Measurements from ENCODE around the gene EML4.

The EML4 gene

DNA sequence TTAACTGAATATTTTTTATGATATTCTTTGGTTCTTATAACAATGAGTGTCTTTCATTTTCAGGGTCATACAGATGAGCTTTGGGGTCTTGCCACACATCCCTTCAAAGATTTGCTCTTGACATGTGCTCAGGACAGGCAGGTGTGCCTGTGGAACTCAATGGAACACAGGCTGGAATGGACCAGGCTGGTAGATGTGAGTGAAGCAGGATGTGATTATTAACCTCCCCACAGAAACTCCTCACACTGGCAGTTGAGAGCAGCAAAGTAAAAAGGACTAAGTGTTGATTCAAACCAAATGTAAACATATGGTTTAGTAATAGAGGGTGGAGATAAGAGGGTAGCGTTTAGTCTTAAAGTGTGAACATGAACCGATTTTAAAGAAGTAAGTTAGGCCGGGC is 134.1 kb downstream of the EML4 start:
- no peak for DNase-seq (ENCODE audit: low read depth)

DNA sequence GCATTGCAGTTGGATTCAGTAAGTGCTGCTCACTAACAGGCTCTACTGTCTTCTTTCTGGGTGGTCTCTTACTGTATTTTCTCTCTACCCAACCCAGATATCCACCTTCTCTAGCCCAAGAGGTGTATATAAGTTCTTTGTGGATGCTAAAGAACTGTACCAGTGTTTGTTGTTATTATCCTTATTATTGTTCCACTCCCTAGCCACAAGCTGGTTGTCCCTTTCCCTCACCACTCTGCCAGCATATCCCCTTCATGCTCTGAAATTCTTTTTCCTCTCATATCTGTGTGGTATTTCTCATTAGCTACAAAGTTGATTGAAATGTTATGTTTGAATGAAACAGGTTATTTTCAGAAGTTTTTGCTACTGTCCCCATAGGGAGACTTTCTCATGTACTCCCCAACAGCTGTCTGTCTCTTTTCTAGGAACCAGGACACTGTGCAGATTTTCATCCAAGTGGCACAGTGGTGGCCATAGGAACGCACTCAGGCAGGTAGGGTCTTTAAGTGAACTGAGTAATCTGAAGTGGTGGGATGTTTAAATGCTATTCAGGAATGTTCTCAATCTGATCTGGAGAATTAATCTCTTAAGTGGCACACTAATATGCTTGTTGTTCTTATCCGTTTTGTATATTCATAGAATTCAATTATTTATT is 135.0 kb downstream of the EML4 start:
- no peak for DNase-seq (ENCODE audit: low read depth)

DNA sequence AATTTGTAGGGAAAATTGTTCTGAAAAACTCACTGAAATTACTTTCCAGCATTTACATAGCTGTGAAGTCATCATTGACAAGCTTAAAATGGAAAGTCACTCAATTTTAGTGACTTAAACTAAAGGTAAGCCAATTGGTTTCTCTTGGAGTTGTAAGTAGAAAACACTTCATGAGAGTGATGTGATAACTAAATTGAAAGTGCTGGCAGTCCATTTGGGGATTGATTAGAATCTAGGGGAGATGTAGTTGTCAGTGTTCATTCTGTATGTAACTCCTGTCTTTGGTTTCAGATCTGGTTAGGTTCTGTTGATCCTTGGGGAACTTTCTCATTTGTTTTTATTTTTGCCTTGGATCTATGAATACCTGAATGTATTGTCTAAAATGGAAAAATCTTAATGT is 138.0 kb downstream of the EML4 start:
- DNase-seq (ENCODE audit: low read depth): no peak

DNA sequence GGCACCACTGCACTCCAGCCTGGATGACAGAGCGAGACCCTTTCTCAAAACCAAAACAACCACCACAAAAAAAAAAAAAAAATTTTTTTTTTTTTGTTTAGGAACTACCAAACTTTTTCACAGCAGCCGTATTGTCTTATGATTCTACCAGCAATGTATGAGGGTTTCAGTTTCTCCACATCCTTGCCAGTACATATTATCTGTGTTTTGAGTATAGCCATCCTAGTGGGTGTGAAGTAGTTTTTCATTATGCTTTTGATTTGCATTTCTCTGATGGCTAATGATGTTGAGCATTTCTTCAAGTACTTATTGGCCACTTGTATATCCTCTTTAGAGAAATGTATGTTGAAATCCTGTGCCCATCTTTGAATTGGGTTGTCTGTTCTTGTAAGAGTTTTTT is 140.2 kb downstream of the EML4 start:
- no peak for DNase-seq (ENCODE audit: low read depth)

DNA sequence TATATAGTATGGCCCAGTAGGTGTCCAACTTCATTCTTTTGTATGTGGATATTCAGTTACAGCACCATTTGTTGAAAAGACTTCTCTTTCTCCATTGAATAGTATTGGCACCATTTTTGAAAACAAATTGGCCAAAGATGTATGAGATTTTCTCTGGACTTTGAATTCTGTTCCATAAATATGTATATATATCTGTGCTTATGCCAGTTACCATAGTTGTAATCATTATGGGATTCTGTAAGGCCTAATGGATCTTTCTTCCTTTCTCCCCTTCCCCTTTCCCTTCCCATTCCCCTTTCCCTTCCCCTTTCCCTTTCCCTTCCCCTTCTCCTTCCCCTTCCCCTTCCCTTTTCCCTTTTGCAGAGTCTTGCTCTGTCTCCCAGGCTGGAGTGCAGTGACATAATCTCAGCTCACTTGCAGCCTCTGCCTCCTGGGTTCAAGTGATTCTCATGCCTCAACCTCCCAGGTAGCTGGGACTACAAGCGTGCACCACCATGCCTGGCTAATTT is 140.9 kb downstream of the EML4 start:
- DNase-seq (ENCODE audit: low read depth): no peak

DNA sequence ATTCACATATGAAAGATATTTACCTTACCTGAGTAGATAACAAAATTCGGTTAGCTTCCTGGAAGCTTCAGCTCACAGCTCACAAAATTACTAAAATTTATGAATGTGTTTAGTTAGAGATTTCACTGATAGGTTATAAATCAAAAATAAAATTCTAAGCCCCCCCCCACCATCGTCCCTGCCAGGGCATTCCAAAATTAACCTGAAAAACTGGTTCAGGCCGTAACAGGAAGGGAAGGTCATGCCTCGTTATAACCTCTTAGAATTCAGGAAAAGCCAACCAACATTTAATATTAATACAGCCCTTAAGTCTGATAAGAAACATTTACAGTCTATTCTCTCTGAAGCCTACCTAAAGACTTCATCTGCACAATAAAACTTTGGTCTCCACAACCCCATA is 143.0 kb downstream of the EML4 start:
- DNase-seq (ENCODE audit: low read depth): no peak

DNA sequence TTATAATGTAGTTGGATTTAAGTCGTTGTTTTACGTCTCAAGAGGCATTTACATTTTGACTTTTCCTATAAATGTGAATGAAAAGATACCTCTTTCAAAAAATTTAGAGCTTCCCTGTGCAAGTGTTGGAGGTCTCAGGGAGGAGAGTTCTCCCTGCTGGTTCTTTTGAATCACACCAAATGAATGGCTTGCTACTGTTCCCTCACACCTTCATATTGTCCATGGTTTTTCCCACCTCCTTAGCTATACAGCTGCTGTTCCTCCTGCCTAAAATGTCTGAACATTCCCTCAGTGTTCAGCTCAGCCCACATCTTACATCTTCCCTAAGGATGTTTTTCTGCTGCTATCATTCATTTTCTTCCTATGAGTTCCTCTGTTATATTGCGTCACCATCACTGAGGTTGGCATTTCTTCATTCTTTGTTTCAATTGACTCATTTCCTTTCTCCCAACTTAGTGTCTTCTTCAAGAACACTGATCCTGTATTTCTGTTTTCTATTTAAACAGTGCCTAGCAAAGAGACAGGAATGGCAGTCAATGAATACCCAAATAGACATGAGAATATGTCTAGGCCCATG is 145.8 kb downstream of the EML4 start:
- DNase-seq (ENCODE audit: low read depth): no peak

DNA sequence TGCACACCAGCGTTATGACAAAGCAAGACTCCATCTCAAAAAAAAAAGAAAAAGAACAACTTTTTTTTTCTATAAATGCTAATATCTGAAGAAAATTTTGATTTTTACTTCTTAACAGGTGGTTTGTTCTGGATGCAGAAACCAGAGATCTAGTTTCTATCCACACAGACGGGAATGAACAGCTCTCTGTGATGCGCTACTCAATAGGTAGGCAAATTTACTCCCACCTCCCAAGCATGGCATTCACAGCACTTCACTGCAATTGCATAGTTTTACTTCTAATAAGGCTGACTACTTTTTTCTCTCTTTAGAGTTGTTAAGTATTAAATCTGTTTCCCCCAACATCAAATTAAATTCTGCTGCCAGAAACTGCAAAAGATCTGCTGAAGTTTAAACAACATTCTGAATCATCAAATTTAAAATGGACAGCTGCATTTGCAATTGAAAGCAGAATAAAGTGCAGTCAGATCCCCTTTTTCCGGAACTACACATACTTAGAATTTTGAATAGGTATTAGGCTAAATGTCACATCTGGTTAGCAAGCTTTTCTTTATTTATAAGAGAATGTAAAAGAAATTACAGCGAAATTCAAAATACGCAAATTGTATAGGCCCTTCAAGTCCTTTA is 146.8 kb downstream of the EML4 start:
- no peak for DNase-seq (ENCODE audit: low read depth)

DNA sequence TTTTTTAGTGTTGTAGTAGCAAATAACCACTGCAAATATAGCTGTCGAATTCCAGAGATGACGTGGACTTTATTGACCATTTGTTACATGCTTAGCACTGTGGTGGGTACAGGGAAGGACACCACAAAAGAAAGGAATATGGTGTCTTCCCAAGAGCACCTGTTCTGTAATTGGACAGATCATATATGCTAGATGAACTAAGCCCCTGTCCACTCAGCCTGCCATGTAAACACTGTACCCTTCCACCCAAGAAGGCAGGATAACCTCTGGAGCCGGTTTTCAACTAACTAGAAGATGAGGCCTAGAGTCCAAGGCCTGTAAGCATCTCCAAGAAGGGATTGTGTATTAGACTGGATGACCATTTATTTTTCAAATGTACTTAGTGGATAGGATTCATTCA is 147.8 kb downstream of the EML4 start:
- DNase-seq (ENCODE audit: low read depth): no peak

DNA sequence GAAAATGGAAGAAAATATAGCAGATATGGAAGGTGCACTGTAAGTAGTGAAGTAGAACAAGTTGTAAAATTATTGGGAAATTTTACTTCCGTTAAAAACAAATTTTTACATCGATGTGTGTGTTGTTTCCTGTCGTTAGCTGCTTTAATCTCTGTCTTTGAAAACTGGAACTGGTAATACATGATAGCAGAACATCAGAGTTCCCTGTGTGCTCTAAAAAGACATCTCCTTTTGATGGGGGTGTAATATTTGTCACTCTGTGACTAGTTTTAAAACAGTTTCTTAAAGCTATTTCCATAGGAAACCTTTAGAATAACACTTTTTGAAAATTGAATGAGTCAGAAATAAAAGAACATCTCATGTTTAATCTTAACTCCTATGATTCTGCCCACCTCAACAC is 148.3 kb downstream of the EML4 start:
- no peak for DNase-seq (ENCODE audit: low read depth)

DNA sequence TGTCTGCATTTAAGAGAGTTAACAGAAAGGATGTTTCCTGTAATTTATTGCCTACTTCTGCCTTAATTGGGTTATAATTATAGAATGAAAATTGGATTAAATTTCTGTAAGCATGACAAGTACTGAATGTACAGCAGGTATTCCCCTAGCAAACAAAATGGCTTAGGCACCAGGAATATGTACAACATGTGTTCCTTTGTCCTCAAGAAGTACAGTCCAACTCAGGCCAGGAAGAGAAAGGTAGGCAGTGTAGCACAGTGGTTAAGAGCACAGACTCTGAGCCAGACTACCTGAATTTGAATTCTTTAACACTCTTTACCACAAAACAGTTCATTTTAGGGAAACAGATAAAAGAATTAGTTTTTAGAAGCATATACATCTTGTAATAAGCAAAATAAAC is 148.8 kb downstream of the EML4 start:
- DNase-seq (ENCODE audit: low read depth): no peak

DNA sequence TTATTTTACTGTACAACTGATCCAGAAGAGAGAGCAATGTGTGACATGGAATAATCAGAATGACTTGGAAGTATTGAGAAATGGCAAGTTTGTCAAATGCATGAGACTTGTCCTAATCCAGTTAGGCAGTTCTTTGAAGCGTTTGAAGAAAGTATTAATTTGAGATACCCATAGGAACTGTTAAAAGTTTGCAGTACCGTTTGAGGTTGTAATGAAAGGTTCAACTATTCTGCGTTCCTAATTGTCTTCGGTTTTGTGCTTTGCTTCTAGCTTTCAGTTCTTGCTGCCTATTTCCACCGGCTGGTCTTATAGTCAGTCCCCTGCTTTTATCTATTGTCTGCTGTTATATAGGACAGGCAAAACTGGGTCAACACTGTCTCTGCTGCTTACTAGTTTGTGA is 150.1 kb downstream of the EML4 start:
- DNase-seq (ENCODE audit: low read depth): no peak

DNA sequence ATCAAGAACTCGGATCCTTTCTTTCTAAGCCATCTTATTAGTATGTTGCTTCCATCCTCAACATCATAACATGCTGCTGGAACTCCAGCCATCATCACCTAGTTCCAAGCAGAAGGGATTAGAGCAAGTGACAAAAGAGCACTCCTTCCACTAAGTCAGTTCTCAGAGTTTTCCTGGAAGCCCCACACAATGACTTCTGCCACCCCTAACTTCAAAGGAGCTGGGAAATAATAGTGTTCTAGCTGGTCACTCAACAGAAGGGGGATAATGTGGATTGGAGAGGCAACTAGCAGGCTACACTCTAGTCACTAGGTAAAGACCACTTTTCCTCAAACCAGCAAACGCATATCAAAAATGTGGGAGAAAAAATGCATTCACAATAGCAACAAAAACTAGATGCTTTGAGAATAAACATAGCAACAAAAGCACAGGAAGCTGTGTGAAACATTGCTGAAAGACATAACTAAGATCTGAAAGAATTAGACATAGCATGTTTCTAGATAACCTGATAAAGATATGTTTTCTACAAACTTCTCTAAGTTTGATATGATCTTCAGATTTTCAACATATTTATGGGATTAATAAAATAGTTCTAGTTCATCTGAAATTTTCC is 152.4 kb downstream of the EML4 start:
- no peak for DNase-seq (ENCODE audit: low read depth)

DNA sequence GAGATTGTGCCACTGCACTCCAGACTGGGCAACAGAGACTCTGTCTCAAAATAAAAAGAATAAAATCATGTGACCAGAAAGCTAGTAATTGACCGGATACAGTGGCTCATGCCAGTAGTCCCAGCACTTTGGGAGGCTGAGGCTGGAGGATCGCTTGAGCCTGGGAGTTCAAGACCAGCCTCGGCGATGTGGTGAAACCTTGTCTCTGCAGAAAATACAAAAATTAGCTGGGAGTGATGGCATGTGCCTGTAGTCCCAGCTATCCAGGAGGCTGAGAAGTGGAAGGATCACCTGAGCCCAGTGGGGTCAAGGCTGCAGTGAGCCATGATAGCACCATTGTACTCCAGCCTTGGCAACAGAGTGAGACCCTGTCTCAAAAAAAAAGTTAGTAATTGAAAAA is 155.1 kb downstream of the EML4 start:
- DNase-seq (ENCODE audit: low read depth): no peak

DNA sequence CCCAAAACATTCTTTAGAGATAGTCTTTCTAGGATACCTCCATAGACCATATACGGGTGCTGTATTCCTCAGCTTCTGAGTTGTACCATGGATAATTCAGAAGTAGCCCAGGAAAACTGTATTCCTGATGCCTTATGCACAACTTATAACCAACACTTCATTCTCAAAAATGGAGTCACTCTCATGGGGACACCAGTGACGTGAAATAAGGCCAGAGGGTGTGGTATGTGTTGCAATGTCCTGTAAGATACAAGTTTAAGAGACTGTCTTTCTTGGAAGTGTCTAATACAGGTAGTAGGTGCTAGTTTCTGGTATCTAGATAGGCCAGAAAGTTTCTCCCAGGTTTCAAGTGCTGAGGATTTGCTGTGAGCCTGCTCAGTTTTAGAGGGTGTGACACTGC is 155.8 kb downstream of the EML4 start:
- DNase-seq (ENCODE audit: low read depth): no peak

DNA sequence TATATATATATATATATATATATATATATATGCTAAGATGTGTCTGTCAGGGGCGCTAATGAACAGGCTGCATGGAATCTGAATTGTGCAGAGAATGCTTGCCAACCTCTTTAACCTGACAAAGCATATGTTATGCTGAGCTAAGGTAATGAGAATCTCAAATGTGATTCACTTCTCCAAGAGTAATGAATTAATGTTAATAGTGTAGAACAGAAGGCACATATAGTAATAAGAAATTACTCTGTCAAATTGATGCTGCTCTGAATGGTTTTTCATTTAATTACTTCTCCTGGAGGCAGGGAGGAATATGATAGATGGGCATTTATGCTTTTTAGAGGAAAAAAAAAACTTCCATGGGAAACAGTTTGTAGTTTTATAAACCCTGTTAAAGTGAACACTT is 156.5 kb downstream of the EML4 start:
- DNase-seq (ENCODE audit: low read depth): no peak

DNA sequence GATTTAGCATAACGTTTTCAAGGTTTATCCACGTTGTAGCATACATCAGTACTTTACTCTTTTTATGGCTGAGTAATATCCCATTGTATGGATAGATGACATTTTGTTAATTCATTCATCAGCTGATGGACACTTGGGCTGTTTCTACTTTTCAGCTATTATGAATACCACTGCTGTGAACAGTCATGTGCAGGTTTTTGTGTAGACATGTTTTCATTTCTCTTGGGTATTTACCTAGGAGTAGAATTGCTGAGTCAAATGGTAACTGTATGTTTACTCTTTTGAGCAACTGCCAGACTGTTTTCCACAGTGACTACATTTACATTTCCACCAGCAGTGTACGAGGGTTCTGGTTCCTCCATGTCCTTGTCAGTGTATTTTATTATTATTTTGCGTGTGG is 158.0 kb downstream of the EML4 start:
- DNase-seq (ENCODE audit: low read depth): no peak

DNA sequence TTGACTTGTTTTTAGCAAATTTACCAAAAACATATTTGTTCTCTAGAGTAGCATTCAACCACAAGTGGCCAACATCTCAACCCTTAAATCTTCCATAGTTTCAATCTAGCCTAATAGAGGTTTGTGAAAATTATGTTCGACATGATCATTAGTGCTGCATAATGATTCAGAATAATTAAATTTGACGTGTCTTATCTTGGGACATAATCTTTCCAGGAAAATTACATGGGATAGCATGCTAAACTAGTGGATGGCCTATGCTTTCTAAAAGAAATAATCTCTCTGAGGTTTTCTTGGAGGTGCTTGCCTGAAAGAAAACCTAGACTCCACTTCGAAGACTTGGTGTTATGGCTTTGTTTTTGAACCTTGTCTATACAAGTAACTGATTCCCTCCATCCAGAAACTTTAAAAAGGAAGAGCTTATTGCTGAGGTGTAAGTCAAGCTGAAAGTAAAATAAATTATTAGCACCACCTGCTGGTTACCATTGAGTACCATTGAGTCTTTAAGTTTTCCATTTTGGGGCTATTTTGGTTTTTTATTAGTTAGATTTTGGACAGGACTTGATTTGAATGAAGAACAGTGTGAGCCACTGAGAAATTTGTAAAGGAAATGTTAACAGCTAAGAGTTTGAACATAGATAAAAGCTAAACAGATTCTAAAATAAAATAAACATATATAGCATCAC is 159.1 kb downstream of the EML4 start:
- no peak for DNase-seq (ENCODE audit: low read depth)

DNA sequence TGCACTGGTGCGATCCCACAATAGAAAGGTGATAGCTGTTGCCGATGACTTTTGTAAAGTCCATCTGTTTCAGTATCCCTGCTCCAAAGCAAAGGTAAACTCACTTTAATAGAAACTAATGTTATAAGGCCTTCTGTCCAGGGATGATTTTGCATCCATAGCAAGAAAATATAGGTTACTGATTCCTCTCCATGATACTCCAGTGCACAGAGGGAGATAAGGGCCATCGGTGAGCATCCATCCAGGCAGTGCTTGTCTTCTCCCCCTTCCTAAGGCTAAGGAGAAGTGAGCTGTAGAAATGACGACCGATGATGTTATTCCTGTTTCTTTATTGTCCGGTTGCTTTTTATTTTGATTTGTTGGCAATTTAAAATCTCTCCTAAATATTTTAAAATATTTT is 159.8 kb downstream of the EML4 start:
- DNase-seq (ENCODE audit: low read depth): no peak

DNA sequence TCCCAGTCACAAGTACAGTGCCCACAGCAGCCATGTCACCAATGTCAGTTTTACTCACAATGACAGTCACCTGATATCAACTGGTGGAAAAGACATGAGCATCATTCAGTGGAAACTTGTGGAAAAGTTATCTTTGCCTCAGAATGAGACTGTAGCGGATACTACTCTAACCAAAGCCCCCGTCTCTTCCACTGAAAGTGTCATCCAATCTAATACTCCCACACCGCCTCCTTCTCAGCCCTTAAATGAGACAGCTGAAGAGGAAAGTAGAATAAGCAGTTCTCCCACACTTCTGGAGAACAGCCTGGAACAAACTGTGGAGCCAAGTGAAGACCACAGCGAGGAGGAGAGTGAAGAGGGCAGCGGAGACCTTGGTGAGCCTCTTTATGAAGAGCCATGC is 160.6 kb downstream of the EML4 start:
- DNase-seq (ENCODE audit: low read depth): no peak

DNA sequence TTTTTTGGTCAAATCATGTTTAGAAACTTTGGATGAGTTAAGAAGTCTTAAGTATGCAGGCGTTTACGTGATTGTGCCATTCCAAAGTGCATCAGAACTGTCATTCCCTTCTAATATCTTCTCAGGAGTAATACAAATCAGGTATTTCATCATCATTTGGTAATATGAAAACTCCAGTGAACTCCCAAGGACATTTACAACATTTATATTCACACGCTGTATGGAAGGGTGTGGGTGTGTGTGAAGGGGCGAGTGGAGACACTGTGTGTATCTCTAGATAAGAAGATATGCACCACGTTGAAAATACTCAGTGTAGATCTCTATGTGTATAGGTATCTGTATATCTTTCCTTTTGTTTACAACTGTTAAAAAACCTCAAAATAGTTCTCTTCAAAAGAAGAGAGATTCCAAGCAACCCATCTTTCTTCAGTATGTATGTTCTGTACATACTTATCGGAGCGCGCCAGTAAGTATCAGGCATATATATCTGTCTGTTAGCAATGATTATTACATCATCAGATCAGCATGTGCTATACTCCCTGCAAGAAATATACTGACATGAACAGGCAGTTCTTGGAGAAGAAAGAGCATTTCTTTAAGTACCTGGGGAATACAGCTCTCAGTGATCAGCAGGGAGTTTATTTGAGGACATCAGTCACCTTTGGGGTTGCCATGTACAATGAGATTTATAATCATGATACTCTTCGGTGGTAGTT is 162.6 kb downstream of the EML4 start:
- no peak for DNase-seq (ENCODE audit: low read depth)

DNA sequence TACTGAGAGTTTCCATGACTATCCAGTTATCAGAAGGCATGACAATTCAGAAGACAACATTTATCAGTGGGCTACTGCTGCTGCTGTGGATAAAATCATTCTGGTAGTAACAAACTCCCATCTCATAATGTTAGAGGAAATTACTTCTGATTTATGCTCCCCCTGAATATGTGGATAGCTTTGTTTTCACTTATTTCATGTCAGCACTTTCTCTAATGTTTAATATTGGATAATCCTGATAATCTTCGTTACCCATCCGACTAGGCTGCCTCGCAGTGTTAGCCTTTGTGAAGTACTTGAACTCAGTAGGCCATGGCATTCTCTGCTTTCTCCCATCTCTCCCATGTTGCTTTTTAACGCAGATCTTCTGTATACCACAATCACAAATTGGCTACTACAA is 163.4 kb downstream of the EML4 start:
- DNase-seq (ENCODE audit: low read depth): no peak

Measured in activated T-helper 1 cell treated with Interleukin-2 at 50 U/mL for 16 hours (primary cell).